Transverse colon (tissue), 4 donors: Measurements from ENCODE around the gene KRTAP10-5. TPM values are rescaled to one million over a fixed set of nuclear protein-coding genes. Genes with fewer than 3 reads are reported as not detected.

Source experiments
- DNase-seq: peaks from one replicate; pipeline ENCODE4 v3.0.0-alpha.2; 2019
- H3K27ac ChIP-seq, 4 donors: fragments of 200-600 bp; sonication (generic); 2 replicates each; pipeline ENCODE4 v1.5.1; 2016 to 2018; ENCODE audit warnings: inconsistent platforms in 4 of 4
- H3K27me3 ChIP-seq: fragments of 200-600 bp; sonication (generic); 2 replicates; pipeline ENCODE4 v1.5.1; 2017; ENCODE audit warnings: inconsistent platforms
- H3K36me3 ChIP-seq, 4 donors: fragments of 200-600 bp; sonication (generic); 2 replicates each; pipeline ENCODE4 v1.5.1; 2017 to 2019; ENCODE audit warnings: inconsistent platforms in 4 of 4
- H3K4me1 ChIP-seq, 4 donors: fragments of 200-600 bp; sonication (generic); 2 replicates each; pipeline ENCODE4 v1.5.1; 2017 to 2020; ENCODE audit warnings: inconsistent platforms in 4 of 4
- H3K4me3 ChIP-seq, 4 donors: fragments of 200-600 bp; sonication (generic); 1 replicate in 1 of 4; 2 replicates in 3 of 4; pipeline versions ENCODE4 v1.5.1 to v1.6.1; 2017 to 2019; ENCODE audit warnings: inconsistent platforms in 4 of 4
- H3K9me3 ChIP-seq, 2 donors: fragments of 200-600 bp; sonication (generic); 2 replicates each; pipeline ENCODE4 v1.5.1; 2017 to 2019; ENCODE audit warnings: inconsistent platforms in 2 of 2
- CTCF ChIP-seq, 5 experiments: fragments of 200-600 bp in 3 of 5; fragments of 450-650 bp in 2 of 5; sonication (generic) in 3 of 5; IDR thresholded peaks; 1 replicate in 2 of 5; 2 replicates in 3 of 5; pipeline ENCODE4 v1.5.1; 2016 to 2017; ENCODE audit warnings: antibody characterized with exemption in 5 of 5, inconsistent platforms in 3 of 5, mild to moderate bottlenecking in 2 of 5, moderate library complexity in 1 of 5
- EP300 ChIP-seq: sonication (generic); formaldehyde crosslinking; IDR thresholded peaks from one replicate; pipeline ENCODE4 v1.6.1; 2017; ENCODE audit warnings: antibody characterized with exemption, low read depth
- POLR2A ChIP-seq: fragments of 450-650 bp; IDR thresholded peaks from one replicate; pipeline ENCODE4 v1.6.1; 2016; ENCODE audit warnings: antibody characterized with exemption, mild to moderate bottlenecking, moderate library complexity
- POLR2AphosphoS5 ChIP-seq, 3 donors: sonication (generic); formaldehyde crosslinking; IDR thresholded peaks; one replicate each; pipeline ENCODE4 v1.6.1; 2016; ENCODE audit warnings: antibody characterized with exemption in 3 of 3
- WGBS, 2 donors: methylation state at CpG; one replicate each; pipeline ENCODE4 v1.1.5; 2018; ENCODE audit warnings: low coverage in 1 of 2; 5-methylcytosine and 5-hydroxymethylcytosine counted together
- in situ Hi-C, 4 donors: fragments of 200-750 bp; cut with MboI; loops; one replicate each; pipeline versions ENCODE4 v1.15.0 to v1.15.1; 2017; ENCODE audit warnings: low sequenced_read_pairs in 3 of 4, low pct_ligation_motif_present in 1 of 4, low pct_unique_long_range_greater_than_20kb in 1 of 4
- intact Hi-C: fragments of 100-400 bp; cut with DNase I; formaldehyde crosslinking; loops from one replicate; pipeline ENCODE4 v1.15.1; 2023; ENCODE audit warnings: low total_unique reads
- total RNA-seq, 4 donors: library from RNA; depleted of rRNA; stranded (reverse); fragments of >200 nt; gene quantifications; one replicate each; pipeline ENCODE4 v1.1.0, GENCODE V29; 2016

KRTAP10-5 gene
- total RNA-seq, 4 donors from 2014 or later = not detected

- H3K27ac ChIP-seq = no peak overlapping the region
- no peaks in the 10 kb centered on the region for H3K36me3 ChIP-seq
- intact Hi-C loops (no loop called here), in situ Hi-C loops (no loop called here)
- no peaks in the 10 kb centered on the region for H3K9me3 ChIP-seq
- TF ChIP-seq POLR2A = no peak
- no peak for TF ChIP-seq EP300
- TF ChIP-seq CTCF (IDR thresholded peaks at IDR 0.05) = no peak
- H3K4me3 ChIP-seq = no peak overlapping the region
- no peak for DNase-seq
- H3K4me1 ChIP-seq = no peaks in the 10 kb centered on the region
- WGBS, 2 donors = 77 to 79% methylated on average over 8 to 21 of the region's 25 CpGs
- H3K27me3 ChIP-seq = peaks cover 21% of the 10 kb centered on the region
These were observed 30.7 kb downstream of the KRTAP10-5 start for GRCh38 chr21:44549525-44550211.

- Histone ChIP-seq H3K4me1 (no peaks in the 10 kb centered on the region), H3K27me3 (peaks cover 21% of the 10 kb centered on the region), H3K4me3 (no peak overlapping the region), H3K9me3 (no peaks in the 10 kb centered on the region), H3K36me3 (no peaks in the 10 kb centered on the region), H3K27ac (no peak overlapping the region)
- intact Hi-C loops (no loop called here), in situ Hi-C loops (no loop called here)
- 44 to 52% methylated on average over 11 to 14 of the region's 14 CpGs for WGBS, 2 donors
- TF ChIP-seq CTCF (IDR thresholded peaks at IDR 0.05) (no peak), POLR2AphosphoS5 (IDR thresholded peaks at IDR 0.05) (no peak)
- DNase-seq = no peak
These were observed 31.5 kb downstream of the KRTAP10-5 start for GRCh38 chr21:44548922-44549321.

- H3K36me3 ChIP-seq = no peaks in the 10 kb centered on the region
- no peak for DNase-seq
- no peak overlapping the region for H3K4me3 ChIP-seq
- in situ Hi-C loops (no loop called here), intact Hi-C loops (no loop called here)
- H3K27ac ChIP-seq = no peak overlapping the region
- H3K4me1 ChIP-seq = no peaks in the 10 kb centered on the region
- WGBS, 2 donors = 58 to 71% methylated on average over 5 to 13 of the region's 13 CpGs
- no peaks in the 10 kb centered on the region for H3K9me3 ChIP-seq
- TF ChIP-seq POLR2AphosphoS5 (IDR thresholded peaks at IDR 0.05) (no peak), EP300 (no peak), CTCF (IDR thresholded peaks at IDR 0.05) (no peak), POLR2A (no peak)
- peaks cover 21% of the 10 kb centered on the region for H3K27me3 ChIP-seq
These were observed 32.0 kb downstream of the KRTAP10-5 start for GRCh38 chr21:44548381-44548780.

GRCh38 chr21:44547656-44548331 is 32.6 kb downstream of the KRTAP10-5 start:
- in situ Hi-C loops = no loop called here
- no peak overlapping the region for H3K27ac ChIP-seq

More at GRCh38 chr21:44547656-44548331, 32.6 kb downstream of the KRTAP10-5 start:
- Histone ChIP-seq H3K4me3 (no peak overlapping the region), H3K27me3 (peaks cover 21% of the 10 kb centered on the region), H3K4me1 (no peaks in the 10 kb centered on the region), H3K36me3 (no peaks in the 10 kb centered on the region), H3K9me3 (peaks cover 0 to 3% of the 10 kb centered on the region in 2 donors)
- intact Hi-C loops = no loop called here
- no peak for TF ChIP-seq POLR2AphosphoS5 (IDR thresholded peaks at IDR 0.05)
- DNase-seq = no peak
- 33 to 53% methylated on average over 3 to 5 of the region's 5 CpGs for WGBS, 2 donors
